Measurements from ENCODE around the gene THSD4.

THSD4 gene

GRCh38 chr15:71643918-71644317 lies 528.6 kb downstream of the THSD4 start:
- Histone ChIP-seq H3K14ac (ENCODE audit: low read length in 2 of 2) (no peak overlapping the region), H3K4me2 (ENCODE audit: low read length, poor library complexity, severe bottlenecking) (no peak overlapping the region), H3K9me3 (ENCODE audit: control insufficient read depth, low read length) (no peaks in the 10 kb centered on the region), H2BK12ac (ENCODE audit: low read length in 2 of 2) (no peak overlapping the region), H2AK5ac (ENCODE audit: low read length, severe bottlenecking) (no peak overlapping the region), H2AFZ (ENCODE audit: low read depth, low read length) (no peak overlapping the region), H3K4ac (ENCODE audit: low read depth in 1 of 2, low read length in 2 of 2) (no peak overlapping the region), H3K4me1 (ENCODE audit: control insufficient read depth, insufficient read depth, low read depth, low read length) (no peaks in the 10 kb centered on the region), H2BK15ac (ENCODE audit: low read depth, poor library complexity, severe bottlenecking) (no peak overlapping the region), H3K27ac (ENCODE audit: low read length, poor library complexity, severe bottlenecking) (no peak overlapping the region), H3K27me3 (ENCODE audit: control insufficient read depth in 1 of 2, insufficient read depth in 1 of 2, low read length in 2 of 2) (no peaks in the 10 kb centered on the region), H3K79me1 (replicated peaks; ENCODE audit: low read length, poor library complexity, severe bottlenecking) (no peaks in the 10 kb centered on the region), H3K23ac (ENCODE audit: low read length in 2 of 2) (no peak overlapping the region), H4K91ac (ENCODE audit: low read length) (no peak overlapping the region), H3K9ac (ENCODE audit: low read length) (no peak overlapping the region), H3K18ac (ENCODE audit: low read depth in 1 of 2, low read length in 2 of 2) (no peak overlapping the region), H2BK5ac (ENCODE audit: low read depth, low read length, poor library complexity, severe bottlenecking) (no peak overlapping the region), H2BK120ac (ENCODE audit: low read depth, low read length) (no peak overlapping the region), H3K4me3 (ENCODE audit: insufficient read depth in 1 of 2, low read depth in 1 of 2, low read length in 2 of 2) (no peak overlapping the region), H3K36me3 (ENCODE audit: control insufficient read depth in 1 of 2, insufficient read depth in 2 of 2, low read depth in 1 of 2, low read length in 2 of 2) (no peaks in the 10 kb centered on the region), H4K8ac (ENCODE audit: low read length) (no peak overlapping the region)
- no CpG with 5 or more reads among the region's 2 CpGs for WGBS
- no peak for DNase-seq

DNA sequence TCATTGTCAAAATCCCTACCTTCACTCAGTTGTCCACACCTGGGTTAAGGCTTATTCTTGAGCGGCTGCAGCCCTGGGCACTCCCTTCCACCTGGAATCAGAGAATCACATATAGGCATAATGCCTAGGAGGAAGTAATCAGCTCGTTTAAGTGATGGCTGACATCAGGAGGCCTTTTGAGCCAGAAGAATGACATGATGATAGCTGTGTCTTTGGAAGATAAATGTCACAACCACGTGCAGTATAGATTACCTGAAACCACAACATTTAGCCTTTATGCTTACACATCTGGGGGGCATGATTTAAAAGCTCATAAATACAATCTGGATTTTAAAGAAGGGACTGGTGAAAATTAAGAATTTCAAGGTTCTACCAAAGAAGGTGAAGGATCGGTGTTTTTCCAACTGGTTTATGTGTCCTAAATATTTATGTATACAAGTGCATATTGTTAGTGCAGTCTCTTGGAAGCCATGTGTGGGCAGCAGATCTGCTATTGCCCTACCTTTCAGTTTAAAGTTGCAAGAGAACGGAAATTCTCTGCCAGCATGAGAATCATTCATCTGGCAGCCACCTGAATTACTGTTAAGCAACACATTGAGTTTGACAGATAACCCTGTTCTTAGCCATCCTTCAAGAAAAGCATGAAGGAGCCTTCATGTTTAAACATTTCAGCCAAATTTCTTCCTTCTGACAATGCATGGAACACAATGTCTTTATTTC lies 531.7 kb downstream of the THSD4 start:
- Histone ChIP-seq H3K36me3 (ENCODE audit: control insufficient read depth in 1 of 2, insufficient read depth in 2 of 2, low read depth in 1 of 2, low read length in 2 of 2) (no peaks in the 10 kb centered on the region), H3K4me3 (ENCODE audit: insufficient read depth in 1 of 2, low read depth in 1 of 2, low read length in 2 of 2) (no peak overlapping the region), H2BK15ac (ENCODE audit: low read depth, poor library complexity, severe bottlenecking) (no peak overlapping the region), H3K23ac (ENCODE audit: low read length in 2 of 2) (no peak overlapping the region), H2BK120ac (ENCODE audit: low read depth, low read length) (no peak overlapping the region), H2BK5ac (ENCODE audit: low read depth, low read length, poor library complexity, severe bottlenecking) (no peak overlapping the region), H3K18ac (ENCODE audit: low read depth in 1 of 2, low read length in 2 of 2) (no peak overlapping the region), H2AK5ac (ENCODE audit: low read length, severe bottlenecking) (no peak overlapping the region), H3K14ac (ENCODE audit: low read length in 2 of 2) (no peak overlapping the region), H4K8ac (ENCODE audit: low read length) (no peak overlapping the region), H3K9ac (ENCODE audit: low read length) (no peak overlapping the region), H3K4ac (ENCODE audit: low read depth in 1 of 2, low read length in 2 of 2) (no peak overlapping the region), H3K27ac (ENCODE audit: low read length, poor library complexity, severe bottlenecking) (no peak overlapping the region), H2AFZ (ENCODE audit: low read depth, low read length) (no peak overlapping the region), H3K9me3 (ENCODE audit: control insufficient read depth, low read length) (no peaks in the 10 kb centered on the region), H3K4me2 (ENCODE audit: low read length, poor library complexity, severe bottlenecking) (no peak overlapping the region), H3K27me3 (ENCODE audit: control insufficient read depth in 1 of 2, insufficient read depth in 1 of 2, low read length in 2 of 2) (no peaks in the 10 kb centered on the region), H4K91ac (ENCODE audit: low read length) (no peak overlapping the region), H3K79me1 (replicated peaks; ENCODE audit: low read length, poor library complexity, severe bottlenecking) (no peaks in the 10 kb centered on the region), H3K4me1 (ENCODE audit: control insufficient read depth, insufficient read depth, low read depth, low read length) (peaks cover 2% of the 10 kb centered on the region), H2BK12ac (ENCODE audit: low read length in 2 of 2) (no peak overlapping the region)
- WGBS, result 92% methylated on average over 2 of the region's 5 CpGs
- no peak for DNase-seq

- Histone ChIP-seq H3K14ac (ENCODE audit: low read length in 2 of 2) (no peak overlapping the region), H2BK5ac (ENCODE audit: low read depth, low read length, poor library complexity, severe bottlenecking) (no peak overlapping the region), H2AFZ (ENCODE audit: low read depth, low read length) (no peak overlapping the region), H3K23ac (ENCODE audit: low read length in 2 of 2) (no peak overlapping the region), H3K36me3 (ENCODE audit: control insufficient read depth in 1 of 2, insufficient read depth in 2 of 2, low read depth in 1 of 2, low read length in 2 of 2) (no peaks in the 10 kb centered on the region), H2BK15ac (ENCODE audit: low read depth, poor library complexity, severe bottlenecking) (no peak overlapping the region), H3K27ac (ENCODE audit: low read length, poor library complexity, severe bottlenecking) (no peak overlapping the region), H3K4me1 (ENCODE audit: control insufficient read depth, insufficient read depth, low read depth, low read length) (peaks cover 2% of the 10 kb centered on the region), H3K4ac (ENCODE audit: low read depth in 1 of 2, low read length in 2 of 2) (no peak overlapping the region), H3K79me1 (replicated peaks; ENCODE audit: low read length, poor library complexity, severe bottlenecking) (no peaks in the 10 kb centered on the region), H3K9me3 (ENCODE audit: control insufficient read depth, low read length) (no peaks in the 10 kb centered on the region), H3K4me2 (ENCODE audit: low read length, poor library complexity, severe bottlenecking) (no peak overlapping the region), H3K27me3 (ENCODE audit: control insufficient read depth in 1 of 2, insufficient read depth in 1 of 2, low read length in 2 of 2) (no peaks in the 10 kb centered on the region), H4K91ac (ENCODE audit: low read length) (no peak overlapping the region), H3K9ac (ENCODE audit: low read length) (no peak overlapping the region), H3K18ac (ENCODE audit: low read depth in 1 of 2, low read length in 2 of 2) (no peak overlapping the region), H4K8ac (ENCODE audit: low read length) (no peak overlapping the region), H2BK120ac (ENCODE audit: low read depth, low read length) (no peak overlapping the region), H2BK12ac (ENCODE audit: low read length in 2 of 2) (no peak overlapping the region), H2AK5ac (ENCODE audit: low read length, severe bottlenecking) (no peak overlapping the region), H3K4me3 (ENCODE audit: insufficient read depth in 1 of 2, low read depth in 1 of 2, low read length in 2 of 2) (no peak overlapping the region)
- WGBS, result 97% methylated on average over 4 of the region's 4 CpGs
- DNase-seq, result no peak
Measured at GRCh38 chr15:71647487-71647808, 532.2 kb downstream of the THSD4 start.

- Histone ChIP-seq H3K9ac (ENCODE audit: low read length) (no peak overlapping the region), H3K79me1 (replicated peaks; ENCODE audit: low read length, poor library complexity, severe bottlenecking) (no peaks in the 10 kb centered on the region), H3K27ac (ENCODE audit: low read length, poor library complexity, severe bottlenecking) (no peak overlapping the region), H2AK5ac (ENCODE audit: low read length, severe bottlenecking) (no peak overlapping the region), H2BK5ac (ENCODE audit: low read depth, low read length, poor library complexity, severe bottlenecking) (no peak overlapping the region), H3K4ac (ENCODE audit: low read depth in 1 of 2, low read length in 2 of 2) (no peak overlapping the region), H2AFZ (ENCODE audit: low read depth, low read length) (no peak overlapping the region), H3K27me3 (ENCODE audit: control insufficient read depth in 1 of 2, insufficient read depth in 1 of 2, low read length in 2 of 2) (no peaks in the 10 kb centered on the region), H3K9me3 (ENCODE audit: control insufficient read depth, low read length) (no peaks in the 10 kb centered on the region), H4K8ac (ENCODE audit: low read length) (no peak overlapping the region), H3K4me3 (ENCODE audit: insufficient read depth in 1 of 2, low read depth in 1 of 2, low read length in 2 of 2) (no peak overlapping the region), H3K4me1 (ENCODE audit: control insufficient read depth, insufficient read depth, low read depth, low read length) (peaks cover 2% of the 10 kb centered on the region), H2BK15ac (ENCODE audit: low read depth, poor library complexity, severe bottlenecking) (no peak overlapping the region), H3K36me3 (ENCODE audit: control insufficient read depth in 1 of 2, insufficient read depth in 2 of 2, low read depth in 1 of 2, low read length in 2 of 2) (no peaks in the 10 kb centered on the region), H4K91ac (ENCODE audit: low read length) (no peak overlapping the region), H3K14ac (ENCODE audit: low read length in 2 of 2) (no peak overlapping the region), H3K18ac (ENCODE audit: low read depth in 1 of 2, low read length in 2 of 2) (no peak overlapping the region), H3K23ac (ENCODE audit: low read length in 2 of 2) (no peak overlapping the region), H2BK12ac (ENCODE audit: low read length in 2 of 2) (no peak overlapping the region), H2BK120ac (ENCODE audit: low read depth, low read length) (no peak overlapping the region), H3K4me2 (ENCODE audit: low read length, poor library complexity, severe bottlenecking) (no peak overlapping the region)
- DNase-seq, result no peak
- WGBS, result 66% methylated on average over 3 of the region's 3 CpGs
Measured at GRCh38 chr15:71648095-71648494, 532.8 kb downstream of the THSD4 start.
